Measurements from ENCODE around the gene MRPL58.

DNA sequence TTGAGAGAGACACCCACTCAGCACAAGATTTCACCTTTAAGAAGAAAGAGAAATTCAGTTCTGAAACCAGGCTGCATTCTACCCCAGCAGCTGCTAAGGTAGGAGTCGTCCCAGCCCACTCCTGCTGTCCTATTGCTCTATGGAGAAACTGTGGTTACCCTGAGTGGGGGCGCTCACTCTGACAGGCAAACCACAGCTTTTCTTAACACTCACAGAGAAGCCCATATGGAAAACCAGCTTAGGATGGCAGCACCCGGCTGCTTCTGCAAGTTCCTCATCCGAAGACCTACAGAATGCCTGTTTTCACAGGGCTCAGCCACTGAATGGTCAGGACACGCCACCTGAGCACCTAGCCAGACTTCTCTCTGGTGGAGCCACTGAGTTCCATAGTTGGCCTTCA, 26.8 kb downstream of the MRPL58 start:
- TF ChIP-seq, protein P1, sequence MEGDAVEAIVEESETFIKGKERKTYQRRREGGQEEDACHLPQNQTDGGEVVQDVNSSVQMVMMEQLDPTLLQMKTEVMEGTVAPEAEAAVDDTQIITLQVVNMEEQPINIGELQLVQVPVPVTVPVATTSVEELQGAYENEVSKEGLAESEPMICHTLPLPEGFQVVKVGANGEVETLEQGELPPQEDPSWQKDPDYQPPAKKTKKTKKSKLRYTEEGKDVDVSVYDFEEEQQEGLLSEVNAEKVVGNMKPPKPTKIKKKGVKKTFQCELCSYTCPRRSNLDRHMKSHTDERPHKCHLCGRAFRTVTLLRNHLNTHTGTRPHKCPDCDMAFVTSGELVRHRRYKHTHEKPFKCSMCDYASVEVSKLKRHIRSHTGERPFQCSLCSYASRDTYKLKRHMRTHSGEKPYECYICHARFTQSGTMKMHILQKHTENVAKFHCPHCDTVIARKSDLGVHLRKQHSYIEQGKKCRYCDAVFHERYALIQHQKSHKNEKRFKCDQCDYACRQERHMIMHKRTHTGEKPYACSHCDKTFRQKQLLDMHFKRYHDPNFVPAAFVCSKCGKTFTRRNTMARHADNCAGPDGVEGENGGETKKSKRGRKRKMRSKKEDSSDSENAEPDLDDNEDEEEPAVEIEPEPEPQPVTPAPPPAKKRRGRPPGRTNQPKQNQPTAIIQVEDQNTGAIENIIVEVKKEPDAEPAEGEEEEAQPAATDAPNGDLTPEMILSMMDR (IDR thresholded peaks at IDR 0.05) = no peak
- TF ChIP-seq POLR2A (IDR thresholded peaks at IDR 0.05) = no peak

Data from body of pancreas (tissue), 4 donors.